Endothelial cell of umbilical vein (primary cell): ENCODE results near the gene CCR3.

Source experiments
- EZH2 ChIP-seq: IDR thresholded peaks from 2 replicates; pipeline ENCODE4 v1.6.1; 2012; ENCODE audit warnings: borderline replicate concordance, low read depth, mild to moderate bottlenecking, moderate library complexity, low read length, inconsistent platforms; ENCODE audit not compliant: severe bottlenecking
- JUN ChIP-seq: IDR thresholded peaks from 2 replicates; pipeline ENCODE4 v1.6.1; 2011; ENCODE audit warnings: borderline replicate concordance, low read depth; ENCODE audit not compliant: insufficient read length, insufficient read depth
- MYC ChIP-seq: IDR thresholded peaks from one replicate; pipeline ENCODE4 v1.6.1; 2011; ENCODE audit warnings: mild to moderate bottlenecking, low read depth, low read length
- POLR2A ChIP-seq: IDR thresholded peaks from 2 replicates; pipeline ENCODE4 v1.6.1; 2012; ENCODE audit warnings: low read depth, mild to moderate bottlenecking, control low read depth, low read length
- POLR2AphosphoS5 ChIP-seq: IDR thresholded peaks from 2 replicates; pipeline ENCODE4 v1.6.1; 2012; ENCODE audit warnings: low read depth, mild to moderate bottlenecking, control low read depth, low read length, moderate library complexity; ENCODE audit not compliant: insufficient read depth
- TF ChIP-seq, protein P1 (sequence below), 2 donors: IDR thresholded peaks; 1 replicate in 1 of 2; 2 replicates in 1 of 2; pipeline ENCODE4 v1.5.1; 2011; ENCODE audit warnings: low read length in 2 of 2, mild to moderate bottlenecking in 2 of 2, moderate library complexity in 2 of 2, control low read depth in 1 of 2, inconsistent platforms in 1 of 2, low read depth in 1 of 2; ENCODE audit not compliant: insufficient read depth in 1 of 2; ENCODE audit errors: extremely low read depth in 1 of 2

DNA sequence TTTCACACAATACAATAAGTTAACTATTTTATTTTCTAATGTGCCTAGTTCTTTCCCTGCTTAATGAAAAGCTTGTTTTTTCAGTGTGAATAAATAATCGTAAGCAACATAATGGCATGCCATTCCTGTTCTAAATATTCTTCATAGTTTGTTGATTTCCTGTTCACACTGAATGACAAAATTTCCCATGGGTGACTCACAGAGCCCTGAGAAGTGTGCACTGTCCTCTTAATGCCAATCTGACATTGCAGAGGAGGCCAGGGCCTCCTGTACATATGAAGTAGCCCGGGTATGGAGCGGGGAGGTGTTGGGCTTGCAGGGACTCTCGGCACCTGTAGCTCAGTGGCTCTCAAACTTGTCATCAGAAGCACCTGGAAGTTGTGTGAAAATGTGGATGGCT lies 24.3 kb downstream of the CCR3 start:
- TF ChIP-seq EZH2 (no peak), MYC (no peak), POLR2A (no peak), POLR2AphosphoS5 (no peak), JUN (peak; percentile 8)
- TF ChIP-seq, protein P1, sequence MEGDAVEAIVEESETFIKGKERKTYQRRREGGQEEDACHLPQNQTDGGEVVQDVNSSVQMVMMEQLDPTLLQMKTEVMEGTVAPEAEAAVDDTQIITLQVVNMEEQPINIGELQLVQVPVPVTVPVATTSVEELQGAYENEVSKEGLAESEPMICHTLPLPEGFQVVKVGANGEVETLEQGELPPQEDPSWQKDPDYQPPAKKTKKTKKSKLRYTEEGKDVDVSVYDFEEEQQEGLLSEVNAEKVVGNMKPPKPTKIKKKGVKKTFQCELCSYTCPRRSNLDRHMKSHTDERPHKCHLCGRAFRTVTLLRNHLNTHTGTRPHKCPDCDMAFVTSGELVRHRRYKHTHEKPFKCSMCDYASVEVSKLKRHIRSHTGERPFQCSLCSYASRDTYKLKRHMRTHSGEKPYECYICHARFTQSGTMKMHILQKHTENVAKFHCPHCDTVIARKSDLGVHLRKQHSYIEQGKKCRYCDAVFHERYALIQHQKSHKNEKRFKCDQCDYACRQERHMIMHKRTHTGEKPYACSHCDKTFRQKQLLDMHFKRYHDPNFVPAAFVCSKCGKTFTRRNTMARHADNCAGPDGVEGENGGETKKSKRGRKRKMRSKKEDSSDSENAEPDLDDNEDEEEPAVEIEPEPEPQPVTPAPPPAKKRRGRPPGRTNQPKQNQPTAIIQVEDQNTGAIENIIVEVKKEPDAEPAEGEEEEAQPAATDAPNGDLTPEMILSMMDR (IDR thresholded peaks at IDR 0.05; ENCODE audit: extremely low read depth in 1 of 2, insufficient read depth in 1 of 2, low read depth in 1 of 2, low read length in 2 of 2): no peak
